NCI-H128 (cell line): ENCODE results near the gene FBXO22.

Experiments
- DNase-seq: peaks from one replicate; lab custom pipeline; 2025; ENCODE audit not compliant: unreplicated experiment; lab: John Stamatoyannopoulos, UW

FBXO22 gene

GRCh38 chr15:75918135-75918534 is 14.5 kb downstream of the FBXO22 start:
- no peak for DNase-seq

DNA sequence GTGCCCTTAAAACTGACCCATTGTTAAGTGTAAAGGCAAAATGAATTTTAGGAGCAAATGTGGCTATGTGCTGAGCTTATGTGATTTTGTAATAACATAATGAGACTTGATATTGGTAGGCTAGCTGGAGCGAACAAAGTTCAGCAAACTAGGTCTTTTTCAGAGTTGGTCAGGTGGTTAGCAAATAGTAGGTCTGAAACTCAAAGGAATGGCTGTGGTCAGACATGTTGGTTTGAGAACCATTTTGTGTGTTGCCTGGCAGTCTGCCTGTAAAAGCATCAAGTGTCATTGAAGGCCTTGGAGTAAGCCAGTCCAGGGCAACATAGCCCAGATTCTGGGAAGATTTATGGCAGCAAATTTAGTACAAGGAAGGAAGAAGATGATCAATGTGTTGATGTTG is 16.4 kb downstream of the FBXO22 start:
- no peak for DNase-seq

- DNase-seq, result no peak
These were observed 18.3 kb downstream of the FBXO22 start for GRCh38 chr15:75921732-75922703.

DNA sequence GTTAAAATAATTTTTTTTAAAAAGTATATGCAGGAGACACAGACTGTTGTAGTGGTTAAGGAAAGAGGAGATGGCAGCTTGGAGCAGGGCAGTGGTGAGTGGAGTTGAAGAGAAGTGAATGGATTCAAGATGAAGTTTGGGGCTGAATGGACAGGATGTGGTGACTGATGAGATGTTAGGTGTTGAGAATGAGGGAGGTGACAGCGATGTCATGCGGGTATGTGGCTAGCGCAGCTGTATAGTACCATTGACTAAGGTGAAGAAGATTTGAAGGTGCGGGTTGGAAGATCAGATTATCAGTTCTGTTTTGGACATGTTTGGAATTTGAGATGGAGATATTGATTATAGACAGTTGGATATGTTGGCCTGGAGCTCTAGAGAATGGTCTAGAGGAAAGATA is 20.1 kb downstream of the FBXO22 start:
- DNase-seq, result no peak

DNA sequence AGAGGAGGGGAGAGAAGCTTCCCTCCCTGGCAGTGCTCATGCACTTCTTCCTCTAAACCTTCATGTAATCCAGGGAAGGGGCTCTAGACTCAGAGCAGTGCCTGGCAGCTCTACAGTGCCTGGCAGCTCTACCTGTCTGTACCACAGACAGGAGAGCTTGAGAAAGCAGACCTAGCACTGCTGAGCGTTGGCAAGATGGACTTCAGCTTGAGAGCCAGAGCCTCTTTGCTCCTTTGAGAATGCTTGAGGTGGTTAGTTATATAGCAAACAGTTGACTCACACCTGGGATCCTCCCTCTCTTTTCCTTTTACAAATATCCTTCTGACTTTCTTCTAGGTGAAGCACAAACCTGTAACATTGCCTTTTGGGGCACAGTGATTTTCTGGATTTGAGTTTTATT is 20.9 kb downstream of the FBXO22 start:
- no peak for DNase-seq

DNA sequence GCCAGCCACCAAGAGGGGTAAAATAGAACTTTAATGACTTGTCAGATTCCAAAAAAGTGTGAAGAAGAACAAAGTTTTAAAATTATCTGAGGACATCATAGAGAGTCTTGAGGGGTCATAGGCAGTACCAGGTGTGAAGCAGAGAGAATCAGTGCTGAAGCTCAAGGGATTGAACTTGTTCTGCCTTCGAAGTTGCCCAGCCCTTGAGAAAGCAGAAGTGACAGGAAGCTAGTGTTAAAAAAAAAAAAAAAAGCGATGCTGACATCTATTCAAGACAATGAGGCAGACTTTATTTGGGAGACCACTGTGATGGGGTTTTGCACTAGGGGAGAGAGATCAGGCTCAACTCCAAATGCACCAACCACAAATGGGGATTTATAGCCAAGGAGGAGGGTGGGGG is 21.8 kb downstream of the FBXO22 start:
- DNase-seq, result no peak

DNA sequence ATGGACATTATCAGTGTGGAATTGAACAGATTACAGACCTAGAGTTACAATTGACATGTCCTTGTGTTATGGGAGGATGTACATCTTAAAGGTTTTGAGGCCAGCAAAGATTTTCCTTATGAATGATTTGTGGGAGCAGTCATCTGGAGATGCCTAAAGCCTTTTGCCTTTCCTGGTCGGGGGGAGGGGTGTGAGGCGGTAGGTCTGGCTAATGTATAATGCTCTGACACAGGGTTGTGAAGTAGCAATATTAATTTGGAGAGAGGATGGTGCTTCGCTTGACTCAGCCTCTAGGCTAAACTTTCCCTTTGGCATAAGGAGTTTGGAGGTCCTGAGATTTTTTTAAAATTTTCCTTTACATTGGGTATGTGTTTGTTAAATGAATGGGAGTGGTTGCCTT is 23.3 kb downstream of the FBXO22 start:
- DNase-seq, result no peak

GRCh38 chr15:75927601-75928000 is 23.9 kb downstream of the FBXO22 start:
- no peak for DNase-seq

GRCh38 chr15:75928680-75929608 is 25.3 kb downstream of the FBXO22 start:
- no peak for DNase-seq

DNA sequence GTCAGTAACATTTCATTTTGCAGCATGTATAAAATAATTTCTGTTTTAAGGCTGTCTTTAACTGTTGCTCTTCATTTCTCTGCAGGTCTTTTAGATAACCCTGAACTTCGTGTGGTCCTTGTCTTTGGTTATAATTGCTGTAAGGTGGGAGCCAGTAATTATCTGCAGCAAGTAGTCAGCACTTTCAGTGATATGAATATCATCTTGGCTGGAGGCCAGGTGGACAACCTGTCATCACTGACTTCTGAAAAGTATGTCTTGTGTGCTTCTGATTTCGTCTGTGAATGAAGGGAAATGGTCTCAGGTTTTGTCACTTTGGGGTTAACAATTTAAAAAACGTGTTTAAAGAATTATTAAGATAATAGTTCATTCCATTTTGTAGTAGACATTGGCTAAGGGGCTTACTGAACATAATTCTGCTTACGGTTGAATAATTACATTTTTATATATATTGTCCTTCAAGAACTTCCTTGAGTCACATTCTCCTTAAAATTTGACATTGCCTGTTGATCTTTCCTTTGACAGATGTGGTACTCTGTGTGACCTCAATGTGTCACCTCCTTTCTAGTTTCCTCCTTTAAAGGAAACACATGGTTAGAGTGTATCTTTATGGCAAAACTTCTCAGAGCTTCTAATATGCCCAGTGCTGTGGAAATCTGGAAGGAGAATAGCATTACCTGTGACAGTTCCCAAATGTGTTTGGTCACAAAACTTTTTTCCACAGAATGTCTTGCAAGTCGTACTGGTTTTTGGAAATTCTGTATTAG is 26.3 kb downstream of the FBXO22 start:
- DNase-seq, result no peak

- DNase-seq, result no peak
These were observed 27.2 kb downstream of the FBXO22 start for GRCh38 chr15:75930866-75931265.

DNA sequence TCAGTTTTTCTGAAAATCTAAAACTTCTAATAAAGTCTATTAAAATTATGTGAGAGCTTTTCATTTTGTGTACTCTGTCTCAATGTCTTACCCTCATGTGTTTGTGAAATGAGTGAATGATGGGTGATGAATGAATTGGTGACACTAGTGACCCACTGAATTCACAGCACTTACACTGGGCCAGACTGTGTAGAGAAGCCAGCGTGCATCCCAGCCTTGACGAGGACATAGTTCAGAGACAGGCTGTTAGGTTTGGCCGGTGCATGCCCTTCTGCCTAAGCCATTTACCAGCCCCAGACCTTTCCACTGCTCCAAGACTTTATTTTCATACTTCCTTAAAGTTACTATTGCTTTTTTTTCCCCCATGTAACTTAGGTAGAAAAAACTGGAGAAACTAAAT is 38.8 kb downstream of the FBXO22 start:
- DNase-seq, result no peak

GRCh38 chr15:75943246-75943645 is 39.6 kb downstream of the FBXO22 start:
- DNase-seq, result no peak

GRCh38 chr15:75943713-75944215 is 40.1 kb downstream of the FBXO22 start:
- DNase-seq, result no peak

- DNase-seq, result no peak
These were observed 42.3 kb downstream of the FBXO22 start for GRCh38 chr15:75945953-75946352.

DNA sequence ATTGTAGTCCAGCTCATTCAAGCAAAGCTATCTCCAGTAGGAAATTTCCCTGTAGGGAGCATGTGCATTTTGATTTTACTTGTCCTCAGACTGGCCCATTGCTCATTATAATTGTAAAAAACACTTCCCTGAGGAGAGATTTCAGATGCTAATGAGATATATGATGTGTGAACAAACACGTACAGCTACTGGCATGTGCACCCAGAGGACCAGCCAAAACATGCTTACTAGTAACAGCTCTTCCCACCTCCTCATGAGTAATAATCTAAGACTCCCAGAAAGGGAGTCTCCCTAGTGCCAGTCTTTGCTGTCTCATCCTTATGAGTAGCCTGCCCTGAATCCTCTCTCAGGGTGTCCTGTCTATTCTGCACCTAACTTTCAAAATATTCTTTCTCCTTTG is 43.4 kb downstream of the FBXO22 start:
- DNase-seq, result no peak

DNA sequence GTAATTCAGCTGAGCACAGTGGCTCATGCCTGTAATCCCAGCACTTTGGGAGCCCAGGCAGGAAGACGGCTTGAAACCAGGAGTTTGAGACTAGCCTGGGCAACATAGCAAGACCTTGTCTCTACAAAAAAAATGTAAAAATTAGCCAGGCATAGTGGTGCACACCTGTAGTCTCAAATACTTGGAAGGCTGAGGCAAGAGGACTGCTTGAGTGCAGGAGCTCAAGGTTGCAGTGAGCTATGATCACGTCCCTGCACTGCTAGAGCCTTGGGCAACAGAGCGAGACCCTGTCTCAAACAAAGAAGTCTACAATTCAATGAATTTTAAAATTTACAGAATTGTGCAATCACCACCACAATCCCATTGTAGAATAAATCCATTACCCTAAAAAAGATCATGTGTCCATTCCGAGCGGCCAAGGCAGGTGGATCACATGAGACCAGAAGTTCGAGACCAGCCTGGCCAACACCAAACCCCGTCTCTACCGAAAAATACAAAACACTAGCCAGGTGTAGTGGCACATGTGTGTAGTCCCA is 45.2 kb downstream of the FBXO22 start:
- DNase-seq, result no peak

GRCh38 chr15:75952525-75952924 is 48.8 kb downstream of the FBXO22 start:
- no peak for DNase-seq

DNA sequence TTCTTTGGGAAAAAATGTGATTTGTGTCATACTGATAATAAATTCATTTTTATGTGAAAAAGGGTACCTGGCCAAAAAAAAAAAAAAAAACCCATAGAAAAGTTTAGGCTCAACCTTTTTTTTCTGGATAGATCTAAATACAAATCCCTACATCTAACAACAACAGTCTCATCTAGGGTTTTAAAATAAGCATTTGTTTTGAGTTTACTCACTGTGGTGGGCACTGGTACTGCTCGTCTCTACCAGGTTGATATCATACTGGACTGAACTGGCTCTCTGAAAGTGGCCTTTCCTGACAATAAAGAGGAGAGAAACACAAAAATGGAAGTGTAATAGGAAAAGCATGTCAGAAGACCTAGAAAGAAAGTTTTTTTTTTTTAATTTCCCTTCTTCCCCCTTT is 52.0 kb downstream of the FBXO22 start:
- DNase-seq, result no peak

DNA sequence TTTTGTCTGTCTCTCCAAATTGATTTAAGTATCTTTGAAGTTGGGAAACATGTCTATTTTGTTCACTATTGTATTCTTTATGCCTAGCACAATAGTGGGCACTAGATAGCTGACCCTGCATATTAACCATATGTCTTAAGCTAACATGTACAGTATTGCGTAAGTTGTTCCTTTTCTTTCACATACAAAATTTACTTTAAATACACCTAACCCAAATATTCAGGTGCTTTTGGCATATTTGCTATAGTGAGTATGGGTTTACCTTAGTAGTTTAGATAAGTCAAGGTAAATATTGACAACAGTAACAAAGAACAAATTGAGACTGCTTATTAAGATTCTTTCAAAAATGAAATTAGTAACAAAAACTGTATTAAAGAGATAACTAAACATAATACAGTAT is 57.7 kb downstream of the FBXO22 start:
- DNase-seq, result no peak

DNA sequence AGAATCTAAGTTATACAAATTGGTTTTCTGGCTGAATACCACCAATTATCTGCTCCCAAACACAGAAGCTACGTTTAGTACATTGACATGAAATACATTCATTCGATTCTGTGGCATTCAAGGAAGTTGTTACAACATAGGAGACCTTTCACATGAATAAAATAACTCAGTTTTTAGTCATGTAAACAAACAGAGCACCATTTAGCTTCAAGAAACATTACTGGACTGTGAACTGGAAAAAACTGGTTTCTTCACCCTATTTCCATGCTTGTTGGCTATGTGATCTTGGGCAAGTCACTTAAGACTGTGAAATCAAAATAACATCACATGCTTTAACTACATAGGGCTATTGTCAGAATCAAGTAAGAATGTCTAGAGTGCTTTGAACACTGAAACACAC is 62.4 kb downstream of the FBXO22 start:
- no peak for DNase-seq
